KBM-7 (cell line): ENCODE results near the gene HDAC3.

Experiments used
- DNase-seq: peaks from one replicate; pipeline ENCODE4 v3.0.0-alpha.2; 2015
- in situ Hi-C: fragments of 300-500 bp; cut with MboI; formaldehyde crosslinking; loops from 2 replicates; pipeline ENCODE4 v1.14.3; 2020; ENCODE audit warnings: low sequenced_read_pairs, low pct_unique_long_range_greater_than_20kb, mixed read lengths

HDAC3 gene

GRCh38 chr5:141636413-141637122 is at the start of gene HDAC3, which contains the start of gene RELL2:
Gene HDAC3, minus strand, starts transcription at chr5:141636849. Its CDS starts 59 bp downstream, at chr5:141636790.
Gene RELL2, plus strand, starts transcription at chr5:141636997. Its CDS starts 1,229 bp downstream, at chr5:141638226.
- DNase-seq, result peak; percentile 92
- in situ Hi-C loops, result no loop called here

- in situ Hi-C loops, result loop anchor here (10.0 kb wide), 1 partner anchor 449 kb away; no protein-coding TSS in a partner anchor
Measured at GRCh38 chr5:141685591-141685990, 48.9 kb upstream of the HDAC3 start.

DNA sequence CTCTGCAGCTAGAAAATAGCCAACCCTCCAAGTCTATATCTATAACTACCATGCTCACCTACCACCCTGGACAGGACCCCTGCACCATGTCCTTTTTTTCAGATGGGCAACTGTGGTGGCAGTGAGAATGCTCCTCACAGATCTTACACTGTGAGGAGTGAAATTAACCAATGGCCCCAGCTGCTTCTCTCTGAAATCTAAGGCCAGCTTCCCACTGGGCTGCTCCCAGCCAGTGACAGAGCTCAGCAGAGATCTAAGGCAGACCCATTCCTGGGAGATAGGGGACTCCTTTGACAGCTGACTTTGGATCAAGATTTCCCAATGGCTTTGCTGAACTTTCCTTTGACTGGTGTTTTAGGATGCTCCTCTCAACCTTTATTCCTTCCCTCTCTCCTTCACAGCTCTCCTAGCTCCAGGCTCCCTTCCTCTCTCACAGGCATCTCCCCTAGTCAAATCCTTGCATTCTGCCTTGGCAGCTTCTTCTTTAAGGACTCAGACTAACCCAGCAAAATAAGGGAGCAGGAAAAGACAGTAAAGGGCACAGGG is 47.0 kb upstream of the HDAC3 start:
- no peak for DNase-seq
- in situ Hi-C loops, result loop anchor here (10.0 kb wide), 1 partner anchor 451 kb away; no protein-coding TSS in a partner anchor

More at GRCh38 chr5:141685591-141685990, 48.9 kb upstream of the HDAC3 start:
- no peak for DNase-seq

GRCh38 chr5:141681695-141682641 is 45.3 kb upstream of the HDAC3 start, which contains the start of gene ARAP3:
Gene ARAP3, minus strand, starts transcription at chr5:141682230. Its CDS starts 1,744 bp downstream, at chr5:141680486.
- peak; percentile 43 for DNase-seq
- in situ Hi-C loops, result loop anchor here (10.0 kb wide), 1 partner anchor 453 kb away; no protein-coding TSS in a partner anchor

GRCh38 chr5:141681295-141681694 is 44.6 kb upstream of the HDAC3 start:
- in situ Hi-C loops, result loop anchor here (10.0 kb wide), 1 partner anchor 454 kb away; no protein-coding TSS in a partner anchor
- no peak for DNase-seq

- DNase-seq, result no peak
- in situ Hi-C loops, result loop anchor here (10.0 kb wide), 1 partner anchor 454 kb away; no protein-coding TSS in a partner anchor
Measured at GRCh38 chr5:141680751-141681201, 44.1 kb upstream of the HDAC3 start.

- no peak for DNase-seq
- in situ Hi-C loops, result loop anchor here (10.0 kb wide), 1 partner anchor 455 kb away; no protein-coding TSS in a partner anchor
Measured at GRCh38 chr5:141680178-141680577, 43.5 kb upstream of the HDAC3 start.

GRCh38 chr5:141677415-141677814 is 40.8 kb upstream of the HDAC3 start:
- peak; percentile 52 for DNase-seq
- in situ Hi-C loops, result no loop called here

DNA sequence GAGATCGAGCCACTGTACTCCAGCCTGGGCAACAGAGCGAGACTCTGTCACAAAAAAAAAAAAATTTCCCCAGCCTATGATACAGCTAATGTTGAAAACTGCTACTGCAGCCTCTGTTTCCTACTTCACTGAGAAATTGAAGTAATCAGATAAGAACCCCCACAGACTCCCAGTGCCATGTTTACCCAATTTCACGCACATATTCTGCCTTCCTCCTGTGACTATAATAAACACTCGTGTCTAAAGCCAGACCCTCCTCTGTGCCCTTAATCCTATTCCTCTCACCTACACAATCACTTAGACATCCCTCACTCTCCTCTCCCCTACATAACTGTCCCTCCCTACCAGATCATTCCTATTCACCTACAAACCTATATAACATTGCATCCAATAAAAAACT is 39.0 kb upstream of the HDAC3 start:
- no peak for DNase-seq
- in situ Hi-C loops, result no loop called here

DNA sequence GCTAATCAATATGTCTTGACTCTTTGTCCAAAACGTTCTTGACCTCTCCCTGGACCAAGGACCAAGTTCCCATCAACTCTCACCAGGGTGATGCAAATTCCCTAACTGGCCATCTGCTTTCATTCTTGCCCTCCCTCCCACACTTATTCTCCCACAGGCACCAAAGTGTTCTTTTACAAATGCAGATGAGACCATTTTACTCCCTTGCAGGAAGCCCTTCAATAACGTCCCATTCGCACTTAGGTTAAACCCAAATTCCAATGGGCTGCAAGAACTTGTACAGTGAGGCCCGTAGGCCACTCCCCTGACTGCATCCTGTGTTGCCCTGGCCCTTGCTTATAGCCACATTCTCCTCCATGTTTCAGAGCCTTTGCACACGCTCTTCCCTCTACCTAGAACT is 38.1 kb upstream of the HDAC3 start:
- no peak for DNase-seq
- in situ Hi-C loops, result no loop called here

- in situ Hi-C loops, result no loop called here
- no peak for DNase-seq
Measured at GRCh38 chr5:141672841-141673813, 36.5 kb upstream of the HDAC3 start.

- in situ Hi-C loops, result no loop called here
- DNase-seq, result no peak
Measured at GRCh38 chr5:141672071-141672840, 35.6 kb upstream of the HDAC3 start.

DNA sequence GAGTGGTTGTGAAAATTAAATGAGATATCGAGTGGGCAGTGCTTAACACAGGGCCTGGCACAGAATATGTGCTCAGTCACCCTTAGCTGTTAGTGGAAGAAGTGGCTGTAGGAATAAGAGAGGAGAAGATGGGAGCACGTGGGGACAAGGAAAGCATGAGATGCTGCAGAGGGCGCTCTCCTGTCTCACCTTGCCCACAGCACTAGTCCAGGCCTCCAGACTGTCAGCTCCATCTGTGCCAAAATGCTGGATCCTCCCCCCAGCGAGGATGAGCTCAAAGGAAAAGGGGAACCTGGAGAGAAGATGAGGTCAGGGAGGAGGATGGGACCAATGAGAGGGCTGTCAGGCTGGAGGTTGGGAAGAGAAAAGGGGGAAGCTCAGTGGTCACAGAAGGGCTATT is 32.9 kb upstream of the HDAC3 start:
- peak; percentile 45 for DNase-seq
- in situ Hi-C loops, result no loop called here

DNA sequence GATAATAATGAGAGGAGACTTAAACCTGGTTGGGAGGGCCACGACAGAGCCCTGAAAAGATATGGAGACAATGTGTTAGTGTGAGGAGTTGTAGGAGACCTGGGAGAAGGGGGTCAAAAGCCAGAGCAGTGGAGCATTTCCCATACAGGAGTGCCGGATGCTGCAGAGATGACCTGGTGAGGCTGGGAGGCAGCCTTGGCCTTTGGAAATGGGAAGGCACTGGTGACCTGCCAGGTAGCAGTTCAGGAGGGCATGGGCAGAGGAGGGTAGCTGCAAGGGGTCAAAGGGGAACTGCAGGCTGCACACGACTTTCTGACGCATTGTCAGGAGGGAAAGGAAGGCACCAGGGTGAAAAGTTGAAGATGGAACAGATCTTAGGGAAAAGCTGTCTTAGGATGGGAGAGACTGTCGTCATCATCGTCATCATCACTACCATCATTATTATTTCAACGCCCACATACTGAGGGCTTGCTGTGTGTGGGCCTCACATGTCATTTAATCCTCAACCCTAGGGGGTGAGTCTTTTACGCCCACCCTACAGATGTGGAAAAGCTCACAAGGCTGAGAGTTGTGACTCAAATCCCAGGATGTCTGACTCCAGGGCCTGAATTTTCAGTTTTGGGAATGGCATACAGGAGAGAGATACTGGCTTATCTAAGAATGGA is 32.1 kb upstream of the HDAC3 start:
- in situ Hi-C loops, result no loop called here
- DNase-seq, result no peak

DNA sequence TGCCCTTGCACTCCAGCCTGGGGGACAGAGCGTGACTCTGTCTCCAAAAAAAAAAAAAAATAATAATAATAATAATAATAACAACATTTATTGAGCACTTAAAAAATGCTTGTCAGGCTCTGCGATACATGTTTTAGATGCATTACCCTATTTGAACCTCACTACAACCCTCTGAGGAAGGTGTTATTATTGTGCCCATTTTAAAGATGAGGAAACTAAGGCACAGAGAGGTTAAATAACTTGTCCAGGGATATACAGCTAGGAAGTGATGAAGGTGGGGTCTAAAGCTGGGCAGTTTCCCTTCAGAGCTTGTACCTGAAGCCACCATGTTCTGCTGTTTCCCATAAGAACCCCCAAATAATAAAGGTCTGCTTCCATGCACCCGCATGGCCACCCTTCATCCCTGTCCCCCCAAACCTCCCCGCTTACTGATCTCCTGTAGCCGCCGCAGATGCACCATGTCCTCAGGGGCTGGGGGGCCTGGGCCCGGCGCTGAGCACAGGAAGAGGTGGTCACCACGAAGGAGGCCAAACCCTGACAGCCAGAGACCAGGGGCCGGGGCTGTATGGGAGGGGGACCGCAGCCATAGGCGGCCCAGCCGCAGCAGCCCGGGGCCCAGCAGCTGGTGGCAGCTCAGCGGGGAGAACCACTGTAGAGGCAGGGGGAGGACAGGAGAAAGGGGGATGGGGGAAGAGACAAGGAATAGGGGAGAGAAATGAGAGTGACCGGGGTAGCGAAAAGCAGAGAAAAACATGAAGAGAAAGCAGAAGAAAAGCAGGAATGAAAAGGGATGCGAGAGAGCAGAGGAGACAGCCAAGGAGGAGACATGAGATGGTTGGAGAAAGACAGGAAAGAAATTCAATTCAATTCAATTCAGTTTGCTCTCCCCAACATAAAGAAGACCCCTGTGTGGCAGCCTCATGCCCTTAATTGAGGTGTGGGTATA is 29.6 kb upstream of the HDAC3 start:
- no peak for DNase-seq
- in situ Hi-C loops, result no loop called here
